ENCODE measurements around the gene ACRBP.

The ACRBP gene

DNA sequence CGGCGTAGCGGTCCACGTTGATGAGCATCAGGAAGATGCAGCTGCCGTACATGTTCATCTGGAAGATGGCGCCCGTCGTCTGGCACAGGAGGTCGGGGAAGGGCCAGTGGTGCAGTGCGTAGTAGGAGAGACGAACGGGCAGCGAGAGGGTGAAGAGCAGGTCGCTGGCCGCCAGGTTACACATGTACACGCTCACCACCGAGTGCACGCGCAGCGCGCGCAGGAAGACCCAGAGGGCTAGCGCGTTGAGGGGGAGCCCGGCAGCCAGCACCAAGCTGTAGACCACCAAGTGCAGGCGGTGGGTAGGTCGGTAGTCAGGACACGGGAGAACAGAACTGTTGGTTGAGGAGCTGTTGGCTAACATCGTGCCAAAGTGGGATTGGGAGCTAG, 26.4 kb downstream of the ACRBP start:
- no peak for DNase-seq (ENCODE audit: low spot score)
- TF ChIP-seq, protein P1, sequence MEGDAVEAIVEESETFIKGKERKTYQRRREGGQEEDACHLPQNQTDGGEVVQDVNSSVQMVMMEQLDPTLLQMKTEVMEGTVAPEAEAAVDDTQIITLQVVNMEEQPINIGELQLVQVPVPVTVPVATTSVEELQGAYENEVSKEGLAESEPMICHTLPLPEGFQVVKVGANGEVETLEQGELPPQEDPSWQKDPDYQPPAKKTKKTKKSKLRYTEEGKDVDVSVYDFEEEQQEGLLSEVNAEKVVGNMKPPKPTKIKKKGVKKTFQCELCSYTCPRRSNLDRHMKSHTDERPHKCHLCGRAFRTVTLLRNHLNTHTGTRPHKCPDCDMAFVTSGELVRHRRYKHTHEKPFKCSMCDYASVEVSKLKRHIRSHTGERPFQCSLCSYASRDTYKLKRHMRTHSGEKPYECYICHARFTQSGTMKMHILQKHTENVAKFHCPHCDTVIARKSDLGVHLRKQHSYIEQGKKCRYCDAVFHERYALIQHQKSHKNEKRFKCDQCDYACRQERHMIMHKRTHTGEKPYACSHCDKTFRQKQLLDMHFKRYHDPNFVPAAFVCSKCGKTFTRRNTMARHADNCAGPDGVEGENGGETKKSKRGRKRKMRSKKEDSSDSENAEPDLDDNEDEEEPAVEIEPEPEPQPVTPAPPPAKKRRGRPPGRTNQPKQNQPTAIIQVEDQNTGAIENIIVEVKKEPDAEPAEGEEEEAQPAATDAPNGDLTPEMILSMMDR (conservative IDR thresholded peaks at IDR 0.05; ENCODE audit: low read depth) = no peak
- ChIA-PET POLR2A (ENCODE audit: low non-redundant PET) (interaction anchor here (0.5 to 0.6 kb wide), 2 partner anchors 13 to 1398 kb away, joined by 3 read pairs; no protein-coding TSS in a partner anchor), CTCF (interaction anchor here (0.6 to 0.7 kb wide), 2 partner anchors 41 to 68 kb away, joined by 4 read pairs; no protein-coding TSS in a partner anchor)
- H3K27ac ChIP-seq = no peak overlapping the region

DNA sequence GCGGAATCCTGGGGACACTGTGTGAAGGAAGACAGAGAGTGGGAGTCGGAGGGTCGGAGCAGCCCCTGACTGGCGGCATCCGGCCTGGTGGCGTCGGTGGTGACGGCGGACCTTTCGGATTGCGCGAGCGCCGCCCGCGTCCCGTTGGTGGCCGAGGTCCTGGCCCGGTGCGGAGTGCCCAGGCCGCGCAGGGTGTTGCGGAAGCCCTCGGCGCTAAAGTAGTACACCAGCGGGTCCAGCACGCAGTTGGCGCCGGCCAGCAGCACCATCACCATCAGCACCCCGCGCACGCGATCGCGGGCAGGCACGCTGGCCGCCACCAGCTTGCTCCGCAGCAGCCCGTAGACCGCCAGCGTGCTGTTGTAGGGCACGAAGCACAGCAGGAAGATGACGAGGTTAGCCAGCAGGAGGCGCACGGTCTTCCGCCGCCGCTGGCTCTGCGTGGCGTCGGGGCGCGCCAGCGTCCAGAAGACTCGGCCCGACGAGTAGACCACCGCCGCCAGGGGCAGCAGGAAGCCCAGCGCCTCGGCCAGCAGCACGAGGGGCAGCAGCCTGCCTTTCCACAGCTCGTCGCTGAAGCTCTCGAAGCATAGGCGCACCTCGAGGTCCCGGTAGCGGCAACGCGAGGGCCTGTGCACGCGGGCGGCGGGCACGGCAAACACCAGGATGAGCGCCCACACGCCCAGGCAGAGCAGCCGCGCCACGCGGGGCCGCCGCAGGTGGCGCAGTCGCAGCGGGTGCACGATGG, 26.9 kb downstream of the ACRBP start:
- TF ChIP-seq, protein P1 (conservative IDR thresholded peaks at IDR 0.05; ENCODE audit: low read depth) = no peak
- no peak for DNase-seq (ENCODE audit: low spot score)
- CTCF ChIA-PET = interaction anchor here (0.7 kb wide), 1 partner anchor 68 kb away, joined by 4 read pairs; no protein-coding TSS in a partner anchor
- H3K27ac ChIP-seq = no peak overlapping the region
- POLR2A ChIA-PET (ENCODE audit: low non-redundant PET) = interaction anchor here (0.5 kb wide), 1 partner anchor 12 kb away, joined by 3 read pairs; no protein-coding TSS in a partner anchor

DNA sequence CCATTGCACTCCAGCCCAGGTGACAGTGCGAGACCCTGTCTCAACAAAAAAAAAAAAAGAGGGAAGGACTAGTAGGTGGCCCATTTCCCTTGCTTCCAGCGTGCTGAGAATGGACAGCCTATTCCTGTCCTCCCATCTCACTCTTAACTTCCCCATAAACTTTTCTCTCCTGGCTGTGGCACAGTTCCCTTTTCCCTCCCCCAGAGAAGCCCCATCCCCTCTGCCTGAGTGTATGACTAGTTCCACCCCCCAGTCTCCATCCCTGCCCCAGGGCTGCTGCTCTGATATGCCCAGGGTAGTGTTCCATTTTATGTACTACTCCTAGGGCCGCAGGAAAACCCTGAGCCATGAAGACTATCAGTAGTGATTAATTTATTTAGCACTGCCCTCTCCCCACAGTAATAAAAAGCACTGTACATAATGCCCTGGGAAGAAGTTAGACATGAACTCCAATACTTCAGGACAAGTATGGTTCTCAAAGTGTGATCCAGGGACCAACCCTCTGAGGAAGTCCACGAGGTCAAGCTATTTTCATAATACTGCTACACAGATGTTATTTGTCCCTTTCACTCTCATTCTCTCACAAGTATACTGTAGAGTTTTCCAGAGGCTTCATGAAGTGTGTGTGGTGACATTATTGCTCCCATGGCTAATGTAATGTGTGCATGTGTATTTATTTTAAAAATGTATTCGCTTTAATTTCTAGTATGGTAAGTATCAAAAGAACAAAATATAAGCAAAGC, 28.6 kb downstream of the ACRBP start:
- CTCF ChIA-PET = interaction anchor here (0.5 to 0.9 kb wide), 3 partner anchors 79 to 92 kb away, joined by 3 to 6 read pairs (median 5); no protein-coding TSS in a partner anchor
- TF ChIP-seq, protein P1 (conservative IDR thresholded peaks at IDR 0.05; ENCODE audit: low read depth) = no peak
- no peak for DNase-seq (ENCODE audit: low spot score)
- POLR2A ChIA-PET (ENCODE audit: low non-redundant PET) = interaction anchor here (0.6 kb wide), 1 partner anchor 155 kb away, joined by 3 read pairs; no protein-coding TSS in a partner anchor
- H3K27ac ChIP-seq = peak overlapping the region; percentile 52

DNA sequence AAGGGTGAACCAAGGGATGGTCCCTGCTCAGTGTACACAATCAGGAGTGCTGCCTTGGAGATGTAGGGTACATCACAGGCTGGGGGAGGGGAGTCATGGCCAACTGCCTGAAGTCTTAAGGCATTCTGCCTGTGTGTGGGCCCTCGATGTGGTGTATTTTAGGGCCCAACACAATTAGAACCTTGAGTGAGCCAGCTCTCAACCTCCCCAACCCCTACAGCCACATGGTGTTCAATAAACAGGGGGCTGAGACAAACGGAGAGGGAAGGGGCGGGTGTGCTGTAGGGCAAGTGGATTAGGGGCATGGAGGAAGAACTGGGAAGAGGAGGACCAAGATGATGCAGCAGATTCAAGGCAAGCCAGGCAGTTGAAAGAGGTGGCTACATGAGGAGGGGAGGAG, 31.4 kb downstream of the ACRBP start:
- POLR2A ChIA-PET (ENCODE audit: low non-redundant PET) = interaction anchor here (0.6 kb wide), 1 partner anchor 1343 kb away, joined by 4 read pairs; no protein-coding TSS in a partner anchor
- DNase-seq (ENCODE audit: low spot score) = no peak
- TF ChIP-seq, protein P1 (conservative IDR thresholded peaks at IDR 0.05; ENCODE audit: low read depth) = no peak
- CTCF ChIA-PET = no interaction called here
- peak overlapping the region; percentile 97 for H3K27ac ChIP-seq

DNA sequence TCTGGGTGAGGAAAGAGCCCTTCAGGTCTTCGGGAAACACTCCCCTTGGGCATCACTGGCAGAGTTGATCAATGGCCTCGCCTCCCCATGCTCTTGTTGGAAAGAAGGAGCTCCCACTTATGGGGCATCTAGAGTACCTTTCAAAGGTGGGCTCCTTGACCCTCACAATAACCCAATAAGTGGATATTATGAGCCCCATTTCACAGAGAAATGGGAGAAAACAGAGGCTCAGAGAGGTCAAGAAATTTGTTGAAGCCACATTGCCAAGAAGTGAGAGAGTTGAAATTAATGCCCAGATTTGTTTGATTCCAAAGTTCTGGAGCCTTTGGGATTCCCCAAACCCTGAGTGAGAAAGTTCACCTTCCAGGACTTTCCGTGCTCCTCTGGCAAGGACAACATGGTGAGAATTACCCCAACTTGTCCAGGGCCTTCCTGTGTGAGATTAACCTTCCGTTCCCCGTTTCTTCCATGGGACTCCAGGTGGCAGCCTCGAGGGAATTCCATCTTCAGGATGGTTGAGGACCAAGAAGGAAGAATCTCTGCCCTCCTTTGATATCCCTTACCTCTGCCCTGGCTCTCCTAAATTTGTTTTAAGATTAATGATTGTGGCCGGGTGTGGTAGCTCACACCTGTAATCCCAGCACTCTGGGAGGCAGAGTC, 32.6 kb downstream of the ACRBP start:
- ChIA-PET POLR2A (ENCODE audit: low non-redundant PET) (interaction anchor here (0.7 to 1.6 kb wide), 2 partner anchors 47 to 74 kb away, joined by 5 to 7 read pairs; partner anchors contain the start of genes NOP2 and ZNF384), CTCF (interaction anchor here (0.7 to 1.6 kb wide), 2 partner anchors 71 to 84 kb away, joined by 5 to 9 read pairs; no protein-coding TSS in a partner anchor)
- TF ChIP-seq, protein P1 (conservative IDR thresholded peaks at IDR 0.05; ENCODE audit: low read depth) = no peak
- DNase-seq (ENCODE audit: low spot score) = no peak
- peak overlapping the region; percentile 97 for H3K27ac ChIP-seq
